Subcutaneous adipose tissue (tissue), 4 donors: Measurements from ENCODE around the gene PGAM5. TPM values are rescaled to one million over a fixed set of nuclear protein-coding genes. Genes with fewer than 3 reads are reported as not detected.

Experiments used
- CTCF ChIP-seq: fragments of 450-650 bp; IDR thresholded peaks from one replicate; pipeline ENCODE4 v1.5.1; 2016; ENCODE audit warnings: low read depth, mild to moderate bottlenecking, control low read depth, antibody characterized with exemption, moderate library complexity
- total RNA-seq, 4 donors: library from RNA; depleted of rRNA; stranded (reverse); fragments of >200 nt; gene quantifications; one replicate each; pipeline ENCODE4 v1.1.0, GENCODE V29; 2016

The PGAM5 gene
- total RNA-seq, 4 donors from 2014 or later = 7.3 to 12.1 (median 10.6) TPM

- no peak for TF ChIP-seq CTCF
These were observed 43.7 kb downstream of the PGAM5 start for GRCh38 chr12:132754160-132754932.

DNA sequence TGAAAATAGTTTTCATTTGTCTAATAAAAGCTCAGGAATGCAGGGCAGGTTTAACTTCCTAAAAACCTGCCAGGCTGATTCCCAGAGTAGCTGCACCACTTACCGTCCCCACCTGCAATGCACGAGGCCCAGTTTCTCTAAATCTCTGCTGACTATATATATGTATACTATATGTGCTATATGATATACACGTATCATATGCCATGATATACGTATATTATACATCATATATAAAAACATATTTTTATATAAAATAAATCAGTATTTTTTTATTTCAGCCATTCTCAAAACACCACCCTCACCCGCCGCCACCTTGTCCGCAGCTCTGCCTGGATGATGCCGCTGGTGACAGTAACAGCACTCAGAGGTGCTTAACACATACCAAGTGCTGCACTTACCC is 48.7 kb downstream of the PGAM5 start:
- TF ChIP-seq CTCF = no peak

DNA sequence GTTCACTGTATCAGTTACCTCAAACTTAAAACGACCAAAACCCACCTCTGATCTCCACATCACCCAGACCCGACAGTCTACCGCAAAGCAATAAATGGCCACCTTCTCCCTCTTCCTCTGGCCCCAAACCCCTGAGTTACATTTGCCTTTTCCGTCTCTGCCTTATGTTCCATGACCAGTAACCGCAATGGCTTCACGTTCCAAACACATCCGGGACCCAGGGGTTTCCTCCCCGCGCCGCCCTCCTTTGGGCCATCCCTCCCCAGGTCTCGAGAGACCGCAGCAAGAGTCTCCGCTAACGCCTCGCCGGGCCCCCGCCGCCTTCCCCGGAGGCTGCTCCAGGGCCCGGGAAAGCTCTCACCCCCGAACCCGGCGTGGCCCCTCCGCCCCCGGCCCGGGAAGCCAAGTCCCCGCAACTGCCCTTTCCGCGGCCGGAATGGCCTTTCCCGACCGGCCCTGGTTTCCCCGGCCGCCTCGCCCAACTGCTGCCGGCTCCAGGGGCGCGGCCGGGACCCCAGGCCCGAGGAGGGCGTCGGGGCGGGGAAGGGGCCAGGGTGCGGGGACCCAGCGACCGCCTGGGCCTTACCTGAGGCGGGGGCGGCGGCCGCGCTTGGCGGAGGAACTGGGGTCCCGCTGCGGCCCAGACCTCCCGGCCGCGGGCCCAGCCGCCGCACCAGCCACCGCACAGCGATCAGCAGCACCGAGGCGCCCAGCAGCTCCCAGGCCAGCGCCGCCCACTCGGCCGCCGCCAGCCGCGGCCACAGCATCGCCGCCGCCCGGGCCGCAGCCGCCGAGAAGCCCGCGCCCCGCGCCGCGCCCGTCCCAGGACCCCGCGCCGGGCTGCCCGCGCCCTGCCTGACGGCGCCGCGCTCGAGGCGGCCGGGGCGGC is 50.6 kb downstream of the PGAM5 start, which contains the start of gene ANKLE2:
ANKLE2 (minus strand) TSS at position 801 of the 889 bp plus-strand sequence; CDS start at position 767, 34 bp downstream.
- no peak for TF ChIP-seq CTCF

GRCh38 chr12:132761921-132762583 is 51.4 kb downstream of the PGAM5 start:
- TF ChIP-seq CTCF = no peak

DNA sequence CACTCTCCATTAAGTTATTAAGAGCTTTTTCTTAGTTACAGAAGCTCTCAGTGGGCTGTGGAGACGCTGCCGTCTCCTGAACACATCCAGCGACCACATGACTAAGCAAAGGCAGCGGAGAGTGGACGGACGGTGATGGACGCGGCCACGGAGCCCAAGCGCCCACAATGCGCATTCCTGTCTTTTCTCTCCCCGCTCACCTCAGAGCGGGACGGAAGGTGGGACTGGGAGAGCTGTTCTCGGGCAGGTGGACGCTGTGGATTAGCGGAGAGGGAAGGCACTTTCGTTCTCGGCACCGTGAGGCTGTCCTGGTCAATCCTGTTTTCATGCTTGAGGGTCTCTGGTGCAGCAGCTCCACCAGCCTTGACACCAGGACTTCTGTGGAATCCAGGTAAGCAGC is 53.6 kb downstream of the PGAM5 start:
- no peak for TF ChIP-seq CTCF

GRCh38 chr12:132765361-132765760 is 54.7 kb downstream of the PGAM5 start:
- no peak for TF ChIP-seq CTCF
